ENCODE data around the gene ADISSP. TPM values are rescaled to one million over a fixed set of nuclear protein-coding genes. Genes with fewer than 3 reads are reported as not detected.

Gene ADISSP
- total and polyA plus RNA-seq, 2 donors (not counting 3 experiments of a cell fraction or from before 2014, with no cell fraction given): 55.0 to 67.5 TPM

DNA sequence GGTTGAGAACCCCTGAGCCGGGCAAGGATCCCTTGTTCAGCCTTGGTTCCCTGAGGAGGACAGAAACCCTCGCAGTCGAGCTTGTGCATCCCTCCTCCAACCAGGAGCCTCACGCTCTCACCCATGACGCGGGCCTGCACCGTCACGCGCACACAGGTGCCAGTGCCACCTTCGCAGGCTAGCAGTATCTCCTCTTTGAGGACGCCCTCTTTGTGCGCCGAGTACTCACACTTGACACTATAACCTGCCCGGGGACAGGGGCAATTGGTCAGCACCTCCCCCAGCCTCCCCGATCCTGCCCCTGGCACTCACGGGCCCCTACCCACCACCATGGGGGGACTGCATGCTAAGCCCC is 13.3 kb downstream of the ADISSP start:
- DNase-seq (ENCODE audit: low read depth, low spot score) (no peak), FAIRE-seq (no peak)
- dilution Hi-C loops (cut with MboI; ENCODE audit: extremely low pct_ligation_motif_present, low sequenced_read_pairs) (no loop called here), intact Hi-C loops (cut with micrococcal nuclease) (loop anchor here (5.0 kb wide), 1 partner anchor 77 kb away; no protein-coding TSS in a partner anchor)
- no peak for TF ChIP-seq MYC (IDR thresholded peaks at IDR 0.05; ENCODE audit: low read depth, low read length)
- TF ChIP-seq POLR2A (IDR thresholded peaks at IDR 0.05; ENCODE audit: low read depth, low read length): no peak
- no peak for TF ChIP-seq EZH2 (IDR thresholded peaks at IDR 0.05; ENCODE audit: borderline replicate concordance, low read depth, low read length, severe bottlenecking)
- no peak for TF ChIP-seq GATA2 (IDR thresholded peaks at IDR 0.05; ENCODE audit: insufficient read depth, insufficient read length, low read depth, low read length)
- TF ChIP-seq, protein P1, sequence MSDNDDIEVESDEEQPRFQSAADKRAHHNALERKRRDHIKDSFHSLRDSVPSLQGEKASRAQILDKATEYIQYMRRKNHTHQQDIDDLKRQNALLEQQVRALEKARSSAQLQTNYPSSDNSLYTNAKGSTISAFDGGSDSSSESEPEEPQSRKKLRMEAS (IDR thresholded peaks at IDR 0.05; ENCODE audit: insufficient read depth, insufficient read length): no peak
- TF ChIP-seq POLR2AphosphoS5 (IDR thresholded peaks at IDR 0.05; ENCODE audit: insufficient read depth, low read depth, low read length): no peak
- TF ChIP-seq FOS (IDR thresholded peaks at IDR 0.05; ENCODE audit: borderline replicate concordance, insufficient read depth, low read length): no peak
- no peak for TF ChIP-seq JUN (IDR thresholded peaks at IDR 0.05; ENCODE audit: borderline replicate concordance, insufficient read depth, insufficient read length, low read depth)
- TF ChIP-seq, protein P2, sequence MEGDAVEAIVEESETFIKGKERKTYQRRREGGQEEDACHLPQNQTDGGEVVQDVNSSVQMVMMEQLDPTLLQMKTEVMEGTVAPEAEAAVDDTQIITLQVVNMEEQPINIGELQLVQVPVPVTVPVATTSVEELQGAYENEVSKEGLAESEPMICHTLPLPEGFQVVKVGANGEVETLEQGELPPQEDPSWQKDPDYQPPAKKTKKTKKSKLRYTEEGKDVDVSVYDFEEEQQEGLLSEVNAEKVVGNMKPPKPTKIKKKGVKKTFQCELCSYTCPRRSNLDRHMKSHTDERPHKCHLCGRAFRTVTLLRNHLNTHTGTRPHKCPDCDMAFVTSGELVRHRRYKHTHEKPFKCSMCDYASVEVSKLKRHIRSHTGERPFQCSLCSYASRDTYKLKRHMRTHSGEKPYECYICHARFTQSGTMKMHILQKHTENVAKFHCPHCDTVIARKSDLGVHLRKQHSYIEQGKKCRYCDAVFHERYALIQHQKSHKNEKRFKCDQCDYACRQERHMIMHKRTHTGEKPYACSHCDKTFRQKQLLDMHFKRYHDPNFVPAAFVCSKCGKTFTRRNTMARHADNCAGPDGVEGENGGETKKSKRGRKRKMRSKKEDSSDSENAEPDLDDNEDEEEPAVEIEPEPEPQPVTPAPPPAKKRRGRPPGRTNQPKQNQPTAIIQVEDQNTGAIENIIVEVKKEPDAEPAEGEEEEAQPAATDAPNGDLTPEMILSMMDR (IDR thresholded peaks at IDR 0.05; ENCODE audit: extremely low read depth in 1 of 2, insufficient read depth in 1 of 2, low read depth in 1 of 2, low read length in 2 of 2): no peak
- H3K9me1 ChIP-seq (replicated peaks; ENCODE audit: control insufficient read depth, extremely low read depth, insufficient read depth, low read length): no peaks in the 10 kb centered on the region
- no peak overlapping the region for H3K4me3 ChIP-seq (replicated peaks in 1 of 3; ENCODE audit: insufficient read depth in 1 of 3, low read depth in 1 of 3, low read length in 3 of 3)
- H2AFZ ChIP-seq (ENCODE audit: low read depth, low read length): no peak overlapping the region
- no peaks in the 10 kb centered on the region for H3K9me3 ChIP-seq (replicated peaks; ENCODE audit: control insufficient read depth, insufficient read depth, low read length)
- no TSS peak for BruUV-seq (replicated peaks)
- no peak overlapping the region for H3K4me2 ChIP-seq (ENCODE audit: insufficient read depth, low read length)
- H3K9ac ChIP-seq (replicated peaks; ENCODE audit: extremely low read depth, insufficient read depth, low read length): no peak overlapping the region
- no peaks in the 10 kb centered on the region for H3K4me1 ChIP-seq (ENCODE audit: control insufficient read depth, extremely low read depth, insufficient read depth, low read length)
- peaks cover 0 to 12% of the 10 kb centered on the region in 2 experiments for H3K36me3 ChIP-seq (ENCODE audit: control insufficient read depth in 2 of 2, extremely low read depth in 1 of 2, insufficient read depth in 2 of 2, low read length in 2 of 2)
- H3K27ac ChIP-seq (ENCODE audit: insufficient read depth, low read depth, low read length): no peak overlapping the region
- H3K27me3 ChIP-seq (ENCODE audit: control insufficient read depth in 2 of 2, insufficient read depth in 2 of 2, low read length in 2 of 2): no peaks in the 10 kb centered on the region
- ChIA-PET CTCF (interaction anchor here (1.6 to 5.7 kb wide), 9 partner anchors 12 to 101 kb away, joined by 4 to 76 read pairs (median 8); partner anchors contain the start of genes ADISSP, CENPB and SPEF1), POLR2A (no interaction called here)
- no peaks in the 10 kb centered on the region for H4K20me1 ChIP-seq (replicated peaks; ENCODE audit: control insufficient read depth, extremely low read depth, insufficient read depth, low read length)
- H3K79me2 ChIP-seq (ENCODE audit: control insufficient read depth, insufficient read depth, low read length): no peaks in the 10 kb centered on the region

All from endothelial cell of umbilical vein (primary cell).